ENCODE measurements around the gene CYP2W1.
A peak's percentile ranks its signal among the peaks of the same experiment; 100 is the strongest.

The CYP2W1 gene

DNA sequence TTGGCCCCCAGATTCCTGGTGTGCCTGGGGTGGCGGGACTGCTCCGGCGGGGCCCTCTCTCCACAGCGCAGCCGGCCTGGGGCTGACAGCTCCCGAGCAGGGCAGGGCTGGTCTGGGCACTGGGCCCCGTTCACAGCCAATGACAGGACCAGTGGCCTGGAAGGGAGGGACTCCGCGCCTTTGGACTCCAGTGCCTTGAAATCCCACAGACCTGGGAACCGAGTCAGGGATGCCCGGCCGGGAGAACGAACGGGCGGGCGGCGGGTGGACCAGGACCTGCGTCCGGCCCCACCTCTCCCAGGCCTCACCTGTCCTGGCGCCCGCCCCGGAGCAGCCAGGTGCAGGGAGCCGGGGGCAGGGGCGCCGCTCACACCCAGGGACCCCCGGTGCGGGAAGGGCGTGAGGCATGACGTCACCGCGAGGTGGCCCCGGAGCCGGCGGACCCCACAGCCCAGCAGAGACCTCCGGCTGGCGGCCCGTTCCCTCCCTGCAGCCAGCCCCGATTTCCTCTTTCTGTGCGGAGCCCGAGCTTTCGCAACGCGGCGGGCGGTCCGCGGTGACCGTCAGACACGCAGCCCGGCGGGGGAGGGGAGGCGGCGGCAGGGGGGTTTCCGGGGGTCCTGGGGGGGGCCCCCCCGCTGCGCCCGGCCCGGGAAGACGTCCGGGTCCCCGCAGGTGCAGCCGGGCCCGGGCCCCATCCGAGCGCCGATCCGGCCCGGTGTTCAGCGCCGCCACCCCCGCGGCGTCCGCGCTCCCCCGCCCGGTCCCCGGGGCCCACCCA, 29.2 kb upstream of the CYP2W1 start:
- H2BK12ac ChIP-seq (ENCODE audit: low read length), result no peak overlapping the region
- H3K4me3 ChIP-seq (ENCODE audit: low read depth, low read length), result no peak overlapping the region
- H4K91ac ChIP-seq (ENCODE audit: low read depth, low read length), result no peak overlapping the region
- H3K14ac ChIP-seq (ENCODE audit: low read length), result no peak overlapping the region
- H3K79me2 ChIP-seq (ENCODE audit: control insufficient read depth, insufficient read depth, low read length, poor library complexity), result no peaks in the 10 kb centered on the region
- H2AK5ac ChIP-seq (ENCODE audit: low read length), result no peak overlapping the region
- no peak overlapping the region for H2BK5ac ChIP-seq (ENCODE audit: low read depth, low read length, poor library complexity)
- peak; percentile 56 to 68 for DNase-seq
- H3K9me3 ChIP-seq (ENCODE audit: insufficient read depth, low read depth, low read length), result peaks cover 7% of the 10 kb centered on the region
- no peak overlapping the region for H2BK120ac ChIP-seq (ENCODE audit: insufficient read depth, low read length, poor library complexity)
- no peak overlapping the region for H3K9ac ChIP-seq (ENCODE audit: low read length)
- no peak overlapping the region for H3K23ac ChIP-seq (ENCODE audit: low read length)
- no peaks in the 10 kb centered on the region for H3K79me1 ChIP-seq (ENCODE audit: low read length)
- no peaks in the 10 kb centered on the region for H3K36me3 ChIP-seq (ENCODE audit: control insufficient read depth in 1 of 2, insufficient read depth in 2 of 2, low read length in 2 of 2)
- H3K27ac ChIP-seq (ENCODE audit: low read depth, low read length), result no peak overlapping the region
- peak overlapping the region; percentile 75 for H3K4me2 ChIP-seq (ENCODE audit: low read length)
- H3K4ac ChIP-seq (ENCODE audit: low read depth, low read length), result no peak overlapping the region
- H4K12ac ChIP-seq (ENCODE audit: low read depth, low read length), result peak overlapping the region; percentile 58
- H3K18ac ChIP-seq (ENCODE audit: low read length), result no peak overlapping the region
- no peak overlapping the region for H4K8ac ChIP-seq (ENCODE audit: low read depth, low read length)
- WGBS (ENCODE audit: extremely low coverage, insufficient coverage, insufficient read length), result no CpG with 5 or more reads among the region's 78 CpGs
- H3K27me3 ChIP-seq (ENCODE audit: insufficient read depth, low read length), result peaks cover 11% of the 10 kb centered on the region
- H3K4me1 ChIP-seq (ENCODE audit: control insufficient read depth in 1 of 2, insufficient read depth in 2 of 2, low read length in 2 of 2), result peaks cover 8 to 11% of the 10 kb centered on the region in 2 experiments
- peak overlapping the region; percentile 28 for H2AFZ ChIP-seq (ENCODE audit: insufficient read depth, low read length, poor library complexity)

- H2AK5ac ChIP-seq (ENCODE audit: low read length), result no peak within 1 kb of the TSS
- peak within 1 kb of the TSS; percentile 58 for H4K12ac ChIP-seq (ENCODE audit: low read depth, low read length)
- H3K27ac ChIP-seq (ENCODE audit: low read depth, low read length), result no peak within 1 kb of the TSS
- H3K23ac ChIP-seq (ENCODE audit: low read length), result no peak within 1 kb of the TSS
- peaks cover 8 to 11% of the 10 kb centered on the region in 2 experiments for H3K4me1 ChIP-seq (ENCODE audit: control insufficient read depth in 1 of 2, insufficient read depth in 2 of 2, low read length in 2 of 2)
- H3K18ac ChIP-seq (ENCODE audit: low read length), result no peak within 1 kb of the TSS
- peaks cover 11% of the 10 kb centered on the region for H3K27me3 ChIP-seq (ENCODE audit: insufficient read depth, low read length)
- H4K8ac ChIP-seq (ENCODE audit: low read depth, low read length), result no peak within 1 kb of the TSS
- no peak within 1 kb of the TSS for H3K4ac ChIP-seq (ENCODE audit: low read depth, low read length)
- no peak within 1 kb of the TSS for H3K4me3 ChIP-seq (ENCODE audit: low read depth, low read length)
- WGBS (ENCODE audit: extremely low coverage, insufficient coverage, insufficient read length), result no CpG with 5 or more reads among the region's 115 CpGs
- H3K9me3 ChIP-seq (ENCODE audit: insufficient read depth, low read depth, low read length), result peaks cover 4% of the 10 kb centered on the region
- H2BK12ac ChIP-seq (ENCODE audit: low read length), result no peak within 1 kb of the TSS
- peak within 1 kb of the TSS; percentile 77 for H3K4me2 ChIP-seq (ENCODE audit: low read length)
- H2AFZ ChIP-seq (ENCODE audit: insufficient read depth, low read length, poor library complexity), result peak within 1 kb of the TSS; percentile 28
- H3K9ac ChIP-seq (ENCODE audit: low read length), result no peak within 1 kb of the TSS
- no peaks in the 10 kb centered on the region for H3K79me1 ChIP-seq (ENCODE audit: low read length)
- H2BK120ac ChIP-seq (ENCODE audit: insufficient read depth, low read length, poor library complexity), result no peak within 1 kb of the TSS
- peak; percentile 34 to 63 for DNase-seq
- H3K36me3 ChIP-seq (ENCODE audit: control insufficient read depth in 1 of 2, insufficient read depth in 2 of 2, low read length in 2 of 2), result no peaks in the 10 kb centered on the region
- H2BK5ac ChIP-seq (ENCODE audit: low read depth, low read length, poor library complexity), result no peak within 1 kb of the TSS
- no peaks in the 10 kb centered on the region for H3K79me2 ChIP-seq (ENCODE audit: control insufficient read depth, insufficient read depth, low read length, poor library complexity)
- H4K91ac ChIP-seq (ENCODE audit: low read depth, low read length), result no peak within 1 kb of the TSS
- no peak within 1 kb of the TSS for H3K14ac ChIP-seq (ENCODE audit: low read length)
Measured at GRCh38 chr7:954330-955238, 28.4 kb upstream of the CYP2W1 start, which contains the start of gene ADAP1. TSS of gene ADAP1 (minus strand) at chr7:954680. CDS start at chr7:954477, 203 bp downstream.

DNA sequence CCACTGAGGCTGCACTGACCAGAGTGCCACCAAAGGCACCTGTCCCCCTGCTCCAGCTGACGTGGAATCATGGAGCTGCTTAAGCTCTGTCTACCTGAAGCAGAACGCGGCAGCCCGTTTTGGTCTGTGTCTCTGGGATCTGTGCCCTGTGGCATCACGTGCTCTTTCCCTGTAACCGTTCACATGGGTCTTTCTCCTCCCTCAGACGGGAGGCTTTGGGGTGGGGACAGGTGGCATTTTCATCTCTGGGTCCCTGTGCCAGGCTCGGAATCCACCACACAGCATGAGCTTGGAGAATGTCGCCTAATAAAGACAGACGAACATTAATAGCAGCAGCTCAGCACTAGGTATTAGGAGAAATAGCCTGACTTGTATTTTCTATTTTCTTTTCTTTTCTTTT, 26.9 kb upstream of the CYP2W1 start:
- Histone ChIP-seq H3K9me3 (ENCODE audit: insufficient read depth, low read depth, low read length) (peaks cover 4% of the 10 kb centered on the region), H4K91ac (ENCODE audit: low read depth, low read length) (no peak overlapping the region), H2BK12ac (ENCODE audit: low read length) (no peak overlapping the region), H3K36me3 (ENCODE audit: control insufficient read depth in 1 of 2, insufficient read depth in 2 of 2, low read length in 2 of 2) (no peaks in the 10 kb centered on the region), H2AK5ac (ENCODE audit: low read length) (no peak overlapping the region), H2AFZ (ENCODE audit: insufficient read depth, low read length, poor library complexity) (no peak overlapping the region), H3K79me2 (ENCODE audit: control insufficient read depth, insufficient read depth, low read length, poor library complexity) (no peaks in the 10 kb centered on the region), H3K14ac (ENCODE audit: low read length) (no peak overlapping the region), H2BK120ac (ENCODE audit: insufficient read depth, low read length, poor library complexity) (no peak overlapping the region), H3K79me1 (ENCODE audit: low read length) (no peaks in the 10 kb centered on the region), H3K9ac (ENCODE audit: low read length) (no peak overlapping the region), H3K4ac (ENCODE audit: low read depth, low read length) (no peak overlapping the region), H3K23ac (ENCODE audit: low read length) (no peak overlapping the region), H3K18ac (ENCODE audit: low read length) (no peak overlapping the region), H3K4me3 (ENCODE audit: low read depth, low read length) (no peak overlapping the region), H4K12ac (ENCODE audit: low read depth, low read length) (no peak overlapping the region), H3K4me1 (ENCODE audit: control insufficient read depth in 1 of 2, insufficient read depth in 2 of 2, low read length in 2 of 2) (peaks cover 8 to 15% of the 10 kb centered on the region in 2 experiments), H2BK5ac (ENCODE audit: low read depth, low read length, poor library complexity) (no peak overlapping the region), H3K4me2 (ENCODE audit: low read length) (no peak overlapping the region), H3K27ac (ENCODE audit: low read depth, low read length) (no peak overlapping the region), H3K27me3 (ENCODE audit: insufficient read depth, low read length) (peaks cover 11% of the 10 kb centered on the region), H4K8ac (ENCODE audit: low read depth, low read length) (no peak overlapping the region)
- no CpG with 5 or more reads among the region's 10 CpGs for WGBS (ENCODE audit: extremely low coverage, insufficient coverage, insufficient read length)
- DNase-seq, result no peak

DNA sequence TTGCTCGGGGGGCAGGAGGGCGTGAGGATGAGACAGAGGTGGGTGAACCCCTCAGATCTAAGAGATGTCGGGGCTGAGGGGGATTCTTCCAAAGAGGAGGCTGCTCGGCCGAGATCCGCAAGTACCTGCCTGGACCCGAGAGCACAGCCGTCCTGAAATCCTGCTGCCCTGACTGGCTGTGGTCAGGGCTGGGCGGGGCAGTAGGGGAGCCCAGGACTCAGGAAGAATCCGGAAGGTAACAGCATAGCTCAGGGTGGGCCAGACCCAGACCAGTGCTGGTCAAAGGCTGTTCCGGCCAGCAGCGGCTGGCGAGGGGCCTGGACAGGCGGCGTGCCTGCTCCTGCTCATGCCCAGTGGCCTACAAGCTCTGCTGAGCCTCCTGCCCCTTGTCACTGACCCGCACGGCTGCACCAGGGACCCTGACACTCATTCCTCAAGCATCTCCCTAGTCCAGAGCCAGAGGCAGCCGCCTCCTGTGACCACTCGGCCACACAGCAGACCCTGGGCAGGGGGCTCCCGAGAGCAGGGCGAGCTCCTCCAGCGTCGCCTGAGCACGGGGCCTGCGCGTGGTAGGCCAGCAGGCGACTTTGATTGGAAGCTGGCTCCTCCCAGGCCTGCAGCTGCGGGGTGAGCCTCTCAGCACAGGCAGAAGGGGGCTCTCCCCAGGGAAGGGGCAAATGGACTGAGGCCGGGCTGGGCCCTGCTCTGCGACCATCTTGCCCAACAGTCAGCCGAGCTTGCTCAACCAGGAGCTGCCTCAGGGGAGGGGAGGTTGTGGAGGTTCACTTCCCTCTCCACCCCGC, 25.4 kb upstream of the CYP2W1 start:
- peaks cover 11% of the 10 kb centered on the region for H3K27me3 ChIP-seq (ENCODE audit: insufficient read depth, low read length)
- H3K9ac ChIP-seq (ENCODE audit: low read length), result no peak overlapping the region
- no peak overlapping the region for H3K4ac ChIP-seq (ENCODE audit: low read depth, low read length)
- no peaks in the 10 kb centered on the region for H3K79me2 ChIP-seq (ENCODE audit: control insufficient read depth, insufficient read depth, low read length, poor library complexity)
- H2BK120ac ChIP-seq (ENCODE audit: insufficient read depth, low read length, poor library complexity), result no peak overlapping the region
- H3K27ac ChIP-seq (ENCODE audit: low read depth, low read length), result no peak overlapping the region
- no peak overlapping the region for H4K12ac ChIP-seq (ENCODE audit: low read depth, low read length)
- no peak overlapping the region for H3K14ac ChIP-seq (ENCODE audit: low read length)
- H3K4me1 ChIP-seq (ENCODE audit: control insufficient read depth in 1 of 2, insufficient read depth in 2 of 2, low read length in 2 of 2), result peaks cover 8 to 15% of the 10 kb centered on the region in 2 experiments
- no peak overlapping the region for H4K8ac ChIP-seq (ENCODE audit: low read depth, low read length)
- no peak overlapping the region for H3K23ac ChIP-seq (ENCODE audit: low read length)
- no peak overlapping the region for H3K4me3 ChIP-seq (ENCODE audit: low read depth, low read length)
- no peak overlapping the region for H2BK5ac ChIP-seq (ENCODE audit: low read depth, low read length, poor library complexity)
- H2AK5ac ChIP-seq (ENCODE audit: low read length), result no peak overlapping the region
- H3K4me2 ChIP-seq (ENCODE audit: low read length), result no peak overlapping the region
- peaks cover 4% of the 10 kb centered on the region for H3K9me3 ChIP-seq (ENCODE audit: insufficient read depth, low read depth, low read length)
- H4K91ac ChIP-seq (ENCODE audit: low read depth, low read length), result no peak overlapping the region
- WGBS (ENCODE audit: extremely low coverage, insufficient coverage, insufficient read length), result no CpG with 5 or more reads among the region's 32 CpGs
- H3K79me1 ChIP-seq (ENCODE audit: low read length), result no peaks in the 10 kb centered on the region
- H2BK12ac ChIP-seq (ENCODE audit: low read length), result no peak overlapping the region
- H2AFZ ChIP-seq (ENCODE audit: insufficient read depth, low read length, poor library complexity), result no peak overlapping the region
- H3K18ac ChIP-seq (ENCODE audit: low read length), result no peak overlapping the region
- no peaks in the 10 kb centered on the region for H3K36me3 ChIP-seq (ENCODE audit: control insufficient read depth in 1 of 2, insufficient read depth in 2 of 2, low read length in 2 of 2)
- DNase-seq, result peak; percentile 51 to 56
